Esophagus muscularis mucosa (tissue), 3 donors: ENCODE measurements around the gene LPAR3.

ENCODE experiments used
- POLR2A ChIP-seq: fragments of 450-650 bp; IDR thresholded peaks from one replicate; pipeline ENCODE4 v1.6.1; 2017; ENCODE audit warnings: antibody characterized with exemption, moderate library complexity, mild to moderate bottlenecking, low read depth
- POLR2AphosphoS5 ChIP-seq, 2 donors: sonication (generic); formaldehyde crosslinking; IDR thresholded peaks; one replicate each; pipeline ENCODE4 v1.6.1; 2017; ENCODE audit warnings: antibody characterized with exemption in 2 of 2
- TF ChIP-seq, protein P1 (sequence below), 3 experiments: fragments of 200-600 bp in 2 of 3; fragments of 450-650 bp in 1 of 3; sonication (generic) in 2 of 3; IDR thresholded peaks; one replicate each; pipeline ENCODE4 v1.5.1; 2017 to 2019; ENCODE audit warnings: antibody characterized with exemption in 3 of 3, mild to moderate bottlenecking in 2 of 3, moderate library complexity in 1 of 3

DNA sequence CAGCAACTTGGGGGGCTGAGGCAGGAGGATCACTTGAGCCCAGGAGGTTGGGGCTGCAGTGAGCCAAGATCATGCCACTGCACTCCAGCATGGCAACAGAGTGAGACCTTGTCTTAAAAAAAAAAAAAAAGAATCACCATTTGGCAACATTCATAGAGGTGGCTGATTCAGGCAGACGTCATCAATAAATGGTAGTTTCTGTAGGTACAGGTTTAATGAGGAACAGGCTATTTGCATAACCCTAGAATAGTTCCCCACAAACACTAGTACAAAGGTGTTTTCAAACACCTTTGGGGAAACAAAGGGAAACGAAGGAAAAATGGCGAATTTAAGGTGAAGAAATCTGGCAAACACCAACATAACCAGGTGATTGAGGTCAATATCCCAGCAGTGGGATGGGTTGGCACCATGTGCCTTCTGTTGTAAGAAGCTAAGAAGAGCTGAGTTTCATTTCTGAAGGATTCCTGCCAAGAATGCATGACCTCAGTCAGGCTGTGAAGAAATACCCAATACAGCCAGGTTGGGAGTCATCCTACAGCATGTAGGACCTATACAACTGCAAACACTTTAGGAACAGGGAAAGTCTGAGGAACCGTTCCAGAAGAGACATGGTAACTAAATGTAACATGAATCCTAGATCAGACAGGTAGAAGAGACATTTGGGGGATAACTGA is 5.6 kb downstream of the LPAR3 start:
- TF ChIP-seq, protein P1, sequence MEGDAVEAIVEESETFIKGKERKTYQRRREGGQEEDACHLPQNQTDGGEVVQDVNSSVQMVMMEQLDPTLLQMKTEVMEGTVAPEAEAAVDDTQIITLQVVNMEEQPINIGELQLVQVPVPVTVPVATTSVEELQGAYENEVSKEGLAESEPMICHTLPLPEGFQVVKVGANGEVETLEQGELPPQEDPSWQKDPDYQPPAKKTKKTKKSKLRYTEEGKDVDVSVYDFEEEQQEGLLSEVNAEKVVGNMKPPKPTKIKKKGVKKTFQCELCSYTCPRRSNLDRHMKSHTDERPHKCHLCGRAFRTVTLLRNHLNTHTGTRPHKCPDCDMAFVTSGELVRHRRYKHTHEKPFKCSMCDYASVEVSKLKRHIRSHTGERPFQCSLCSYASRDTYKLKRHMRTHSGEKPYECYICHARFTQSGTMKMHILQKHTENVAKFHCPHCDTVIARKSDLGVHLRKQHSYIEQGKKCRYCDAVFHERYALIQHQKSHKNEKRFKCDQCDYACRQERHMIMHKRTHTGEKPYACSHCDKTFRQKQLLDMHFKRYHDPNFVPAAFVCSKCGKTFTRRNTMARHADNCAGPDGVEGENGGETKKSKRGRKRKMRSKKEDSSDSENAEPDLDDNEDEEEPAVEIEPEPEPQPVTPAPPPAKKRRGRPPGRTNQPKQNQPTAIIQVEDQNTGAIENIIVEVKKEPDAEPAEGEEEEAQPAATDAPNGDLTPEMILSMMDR (IDR thresholded peaks at IDR 0.05), result no peak
- TF ChIP-seq POLR2A, result no peak
- no peak for TF ChIP-seq POLR2AphosphoS5 (IDR thresholded peaks at IDR 0.05)
